Tibial artery (tissue), 4 donors: ENCODE data around the gene TXNDC12.

ENCODE experiments used
- DNase-seq, 2 donors: peaks; one replicate each; pipeline ENCODE4 v3.0.0-alpha.2; 2019
- H3K27ac ChIP-seq, 2 donors: fragments of 200-600 bp; sonication (generic) in 1 of 2; 1 replicate in 1 of 2; 2 replicates in 1 of 2; pipeline ENCODE4 v1.5.1; 2018 to 2019; ENCODE audit warnings: mild to moderate bottlenecking in 1 of 2
- H3K27me3 ChIP-seq, 2 donors: fragments of 200-600 bp; sonication (generic) in 1 of 2; one replicate each; pipeline versions ENCODE4 v1.5.1 to v1.6.0; 2016 to 2019
- H3K36me3 ChIP-seq, 3 donors: fragments of 200-600 bp; sonication (generic) in 2 of 3; one replicate each; pipeline ENCODE4 v1.5.1; 2016 to 2019; ENCODE audit warnings: mild to moderate bottlenecking in 2 of 3
- H3K4me1 ChIP-seq, 4 donors: fragments of 200-600 bp; sonication (generic) in 2 of 4; 1 replicate in 3 of 4; 2 replicates in 1 of 4; pipeline ENCODE4 v1.5.1; 2016 to 2019
- H3K4me3 ChIP-seq, 2 donors: fragments of 200-600 bp; sonication (generic) in 1 of 2; 1 replicate in 1 of 2; 2 replicates in 1 of 2; pipeline ENCODE4 v1.5.1; 2018 to 2019; ENCODE audit warnings: mild to moderate bottlenecking in 2 of 2
- H3K9me3 ChIP-seq, 3 donors: fragments of 200-600 bp; sonication (generic) in 1 of 3; one replicate each; pipeline ENCODE4 v1.5.1; 2016 to 2019
- CTCF ChIP-seq, 2 experiments: fragments of 200-600 bp in 1 of 2; fragments of 450-650 bp in 1 of 2; IDR thresholded peaks; one replicate each; pipeline ENCODE4 v1.5.1; 2017 to 2019; ENCODE audit warnings: antibody characterized with exemption in 2 of 2, mild to moderate bottlenecking in 1 of 2, moderate library complexity in 1 of 2
- intact Hi-C: fragments of 100-400 bp; cut with DNase I; formaldehyde crosslinking; loops from one replicate; pipeline ENCODE4 v1.15.0; 2023; ENCODE audit warnings: low total_unique reads

Gene TXNDC12

GRCh38 chr1:52045236-52045635 lies 9.8 kb downstream of the TXNDC12 start:
- no peak for TF ChIP-seq CTCF (IDR thresholded peaks at IDR 0.05)
- intact Hi-C loops: no loop called here
- H3K27me3 ChIP-seq: no peaks in the 10 kb centered on the region
- no peak overlapping the region for H3K27ac ChIP-seq
- peaks cover 7 to 21% (median 13%) of the 10 kb centered on the region in 3 donors for H3K36me3 ChIP-seq
- no peak overlapping the region for H3K4me3 ChIP-seq
- no peak for DNase-seq
- no peaks in the 10 kb centered on the region for H3K9me3 ChIP-seq
- H3K4me1 ChIP-seq: no peaks in the 10 kb centered on the region

GRCh38 chr1:52041551-52042185 lies 13.3 kb downstream of the TXNDC12 start:
- Histone ChIP-seq H3K4me1 (no peaks in the 10 kb centered on the region), H3K36me3 (peaks cover 30 to 43% (median 31%) of the 10 kb centered on the region in 3 donors), H3K9me3 (no peaks in the 10 kb centered on the region), H3K4me3 (no peak overlapping the region), H3K27me3 (no peaks in the 10 kb centered on the region), H3K27ac (no peak overlapping the region)
- intact Hi-C loops: no loop called here
- DNase-seq: no peak
- TF ChIP-seq CTCF (IDR thresholded peaks at IDR 0.05): no peak

- Histone ChIP-seq H3K27ac (no peak overlapping the region), H3K4me3 (no peak overlapping the region), H3K27me3 (no peaks in the 10 kb centered on the region), H3K9me3 (no peaks in the 10 kb centered on the region), H3K36me3 (peaks cover 30 to 47% (median 31%) of the 10 kb centered on the region in 3 donors), H3K4me1 (no peaks in the 10 kb centered on the region)
- no peak for DNase-seq
- intact Hi-C loops: no loop called here
- no peak for TF ChIP-seq CTCF (IDR thresholded peaks at IDR 0.05)
Measured at GRCh38 chr1:52037909-52038308, 17.1 kb downstream of the TXNDC12 start.

GRCh38 chr1:52037402-52037814 lies 17.6 kb downstream of the TXNDC12 start:
- Histone ChIP-seq H3K4me1 (peaks cover 0 to 5% (median 4%) of the 10 kb centered on the region in 4 donors), H3K27me3 (no peaks in the 10 kb centered on the region), H3K4me3 (no peak overlapping the region), H3K36me3 (peaks cover 30 to 47% (median 31%) of the 10 kb centered on the region in 3 donors), H3K9me3 (no peaks in the 10 kb centered on the region), H3K27ac (no peak overlapping the region)
- no peak for TF ChIP-seq CTCF (IDR thresholded peaks at IDR 0.05)
- DNase-seq: no peak
- intact Hi-C loops: no loop called here

GRCh38 chr1:52034050-52034384 lies 21.0 kb downstream of the TXNDC12 start:
- Histone ChIP-seq H3K4me1 (peaks cover 0 to 33% (median 27%) of the 10 kb centered on the region in 4 donors), H3K9me3 (no peaks in the 10 kb centered on the region), H3K27ac (peak overlapping the region; percentile 88), H3K36me3 (peaks cover 5 to 19% (median 13%) of the 10 kb centered on the region in 3 donors), H3K27me3 (no peaks in the 10 kb centered on the region), H3K4me3 (peak overlapping the region; percentile 71 to 86)
- no peak for DNase-seq
- TF ChIP-seq CTCF (IDR thresholded peaks at IDR 0.05): no peak
- intact Hi-C loops: no loop called here
